ENCODE measurements around the gene BCAS1. TPM values are rescaled to one million over a fixed set of nuclear protein-coding genes. Genes with fewer than 3 reads are reported as not detected.

BCAS1 gene
- total RNA-seq, 1 donor = not detected

DNA sequence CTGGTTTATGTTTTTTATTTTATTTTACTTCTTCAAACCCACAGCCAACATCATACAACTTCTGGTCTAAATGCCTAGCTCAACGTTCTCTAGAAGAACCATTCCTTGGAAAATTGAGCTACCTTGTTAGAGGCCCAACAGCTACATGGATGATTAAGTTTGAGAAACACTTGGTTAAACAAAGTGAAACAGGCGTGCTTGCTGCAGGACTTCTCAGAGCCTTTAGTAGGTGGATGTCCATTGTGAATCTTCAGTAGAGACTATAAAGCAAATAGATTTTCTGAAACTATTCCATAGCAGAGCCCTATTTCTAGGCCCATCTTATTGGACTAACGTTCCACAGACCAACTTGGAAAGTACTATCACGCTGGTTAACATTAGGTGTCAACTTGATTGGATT lies 51.3 kb downstream of the BCAS1 start:
- no peaks in the 10 kb centered on the region for H3K27me3 ChIP-seq (ENCODE audit: insufficient read depth, low read length)
- TF ChIP-seq, protein P1, sequence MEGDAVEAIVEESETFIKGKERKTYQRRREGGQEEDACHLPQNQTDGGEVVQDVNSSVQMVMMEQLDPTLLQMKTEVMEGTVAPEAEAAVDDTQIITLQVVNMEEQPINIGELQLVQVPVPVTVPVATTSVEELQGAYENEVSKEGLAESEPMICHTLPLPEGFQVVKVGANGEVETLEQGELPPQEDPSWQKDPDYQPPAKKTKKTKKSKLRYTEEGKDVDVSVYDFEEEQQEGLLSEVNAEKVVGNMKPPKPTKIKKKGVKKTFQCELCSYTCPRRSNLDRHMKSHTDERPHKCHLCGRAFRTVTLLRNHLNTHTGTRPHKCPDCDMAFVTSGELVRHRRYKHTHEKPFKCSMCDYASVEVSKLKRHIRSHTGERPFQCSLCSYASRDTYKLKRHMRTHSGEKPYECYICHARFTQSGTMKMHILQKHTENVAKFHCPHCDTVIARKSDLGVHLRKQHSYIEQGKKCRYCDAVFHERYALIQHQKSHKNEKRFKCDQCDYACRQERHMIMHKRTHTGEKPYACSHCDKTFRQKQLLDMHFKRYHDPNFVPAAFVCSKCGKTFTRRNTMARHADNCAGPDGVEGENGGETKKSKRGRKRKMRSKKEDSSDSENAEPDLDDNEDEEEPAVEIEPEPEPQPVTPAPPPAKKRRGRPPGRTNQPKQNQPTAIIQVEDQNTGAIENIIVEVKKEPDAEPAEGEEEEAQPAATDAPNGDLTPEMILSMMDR (IDR thresholded peaks at IDR 0.05; ENCODE audit: extremely low read depth, low read depth, low read length) = no peak
- no peaks in the 10 kb centered on the region for H3K4me1 ChIP-seq (ENCODE audit: insufficient read depth, low read length)
- no peak overlapping the region for H3K4me2 ChIP-seq (ENCODE audit: insufficient read depth, low read length)
- no peaks in the 10 kb centered on the region for H3K79me2 ChIP-seq (ENCODE audit: insufficient read depth, low read length)
- H2AFZ ChIP-seq (ENCODE audit: low read length) = no peak overlapping the region
- no peak overlapping the region for H3K27ac ChIP-seq (ENCODE audit: low read depth, low read length)
- no peak overlapping the region for H3K4me3 ChIP-seq (ENCODE audit: insufficient read depth, low read length)
- H3K9me3 ChIP-seq (ENCODE audit: low read depth, low read length) = no peaks in the 10 kb centered on the region
- DNase-seq (ENCODE audit: insufficient read length, low spot score, missing footprints) = no peak
- H3K36me3 ChIP-seq (ENCODE audit: insufficient read depth, low read length) = no peaks in the 10 kb centered on the region
- no peaks in the 10 kb centered on the region for H4K20me1 ChIP-seq (ENCODE audit: insufficient read depth, low read length)

DNA sequence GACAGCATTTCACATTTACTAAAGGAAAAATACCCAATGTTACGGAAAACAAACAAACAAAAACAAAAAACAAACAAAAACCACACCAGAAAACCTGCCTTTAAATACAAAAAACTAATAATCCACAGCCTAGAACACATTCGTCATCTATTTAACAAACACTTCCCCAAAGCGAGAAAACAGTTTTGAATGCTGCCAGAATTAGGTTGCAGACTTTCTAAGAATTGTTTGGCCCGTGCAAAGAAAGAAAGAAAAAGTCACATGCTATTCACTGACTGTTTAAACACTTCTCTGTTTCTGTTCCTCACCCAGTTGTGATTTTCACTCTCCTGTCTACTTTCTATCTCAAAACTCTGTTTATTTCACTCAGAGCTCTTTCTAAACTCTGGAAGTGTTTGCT lies 52.5 kb downstream of the BCAS1 start:
- Histone ChIP-seq H3K79me2 (ENCODE audit: insufficient read depth, low read length) (no peaks in the 10 kb centered on the region), H3K27ac (ENCODE audit: low read depth, low read length) (no peak overlapping the region), H3K9me3 (ENCODE audit: low read depth, low read length) (no peaks in the 10 kb centered on the region), H3K4me2 (ENCODE audit: insufficient read depth, low read length) (no peak overlapping the region), H2AFZ (ENCODE audit: low read length) (no peak overlapping the region), H3K27me3 (ENCODE audit: insufficient read depth, low read length) (no peaks in the 10 kb centered on the region), H3K4me1 (ENCODE audit: insufficient read depth, low read length) (no peaks in the 10 kb centered on the region), H4K20me1 (ENCODE audit: insufficient read depth, low read length) (no peaks in the 10 kb centered on the region), H3K4me3 (ENCODE audit: insufficient read depth, low read length) (no peak overlapping the region), H3K36me3 (ENCODE audit: insufficient read depth, low read length) (no peaks in the 10 kb centered on the region)
- TF ChIP-seq, protein P1 (IDR thresholded peaks at IDR 0.05; ENCODE audit: extremely low read depth, low read depth, low read length) = no peak
- peak; percentile 21 for DNase-seq (ENCODE audit: insufficient read length, low spot score, missing footprints)

DNA sequence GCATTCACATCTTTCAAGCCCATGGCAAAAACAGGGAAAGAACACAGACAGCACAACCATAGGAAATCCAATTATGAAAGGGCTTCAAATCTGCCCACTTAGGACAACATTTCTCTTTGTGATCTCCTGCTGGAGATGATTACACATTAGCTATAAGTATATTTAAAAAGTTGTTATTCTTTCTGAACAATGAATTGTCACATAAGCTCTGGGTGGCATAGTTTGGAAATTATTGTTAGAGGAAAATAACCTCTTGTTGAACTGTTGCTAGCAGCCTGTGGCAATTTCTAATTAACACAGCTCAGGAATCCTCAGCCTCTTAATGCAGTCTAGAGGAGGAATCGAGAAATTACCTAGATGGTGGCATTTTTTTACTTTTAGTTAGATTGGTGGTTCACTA lies 54.9 kb downstream of the BCAS1 start:
- Histone ChIP-seq H3K36me3 (ENCODE audit: insufficient read depth, low read length) (no peaks in the 10 kb centered on the region), H2AFZ (ENCODE audit: low read length) (no peak overlapping the region), H3K4me1 (ENCODE audit: insufficient read depth, low read length) (no peaks in the 10 kb centered on the region), H3K4me2 (ENCODE audit: insufficient read depth, low read length) (no peak overlapping the region), H3K4me3 (ENCODE audit: insufficient read depth, low read length) (no peak overlapping the region), H3K27ac (ENCODE audit: low read depth, low read length) (no peak overlapping the region), H3K27me3 (ENCODE audit: insufficient read depth, low read length) (no peaks in the 10 kb centered on the region), H3K79me2 (ENCODE audit: insufficient read depth, low read length) (no peaks in the 10 kb centered on the region), H3K9me3 (ENCODE audit: low read depth, low read length) (no peaks in the 10 kb centered on the region), H4K20me1 (ENCODE audit: insufficient read depth, low read length) (no peaks in the 10 kb centered on the region)
- TF ChIP-seq, protein P1 (IDR thresholded peaks at IDR 0.05; ENCODE audit: extremely low read depth, low read depth, low read length) = no peak
- DNase-seq (ENCODE audit: insufficient read length, low spot score, missing footprints) = no peak

DNA sequence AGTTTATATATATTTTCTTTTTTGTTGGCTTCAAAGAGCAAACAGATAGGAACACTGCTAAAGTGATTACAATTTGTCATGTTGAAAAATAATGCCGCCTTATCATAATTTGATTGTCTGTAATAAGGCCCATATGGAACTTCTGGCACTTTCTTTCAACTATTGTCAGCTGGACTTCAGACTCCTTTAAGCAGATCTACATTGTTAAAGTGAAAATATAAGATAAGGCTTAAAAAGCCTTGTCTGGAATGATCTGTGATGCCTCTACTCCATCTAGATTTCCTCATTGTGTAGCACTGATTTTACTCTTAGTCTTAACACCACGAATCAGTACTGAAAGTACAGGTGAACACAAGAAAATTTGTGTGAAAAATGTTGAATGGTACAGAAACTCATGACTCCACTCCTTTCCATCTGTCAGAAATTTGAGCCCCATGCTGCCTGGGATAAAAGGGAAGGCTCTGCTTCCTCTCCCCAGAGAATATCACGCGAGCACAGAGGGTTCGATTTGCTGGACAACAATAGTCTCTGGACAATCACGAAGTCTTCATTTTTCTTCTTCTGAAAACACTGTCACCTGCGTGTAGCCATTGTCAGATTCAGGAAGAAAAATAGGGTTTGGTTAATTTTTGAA lies 56.0 kb downstream of the BCAS1 start:
- TF ChIP-seq, protein P1 (IDR thresholded peaks at IDR 0.05; ENCODE audit: extremely low read depth, low read depth, low read length) = no peak
- no peak for DNase-seq (ENCODE audit: insufficient read length, low spot score, missing footprints)
- Histone ChIP-seq H4K20me1 (ENCODE audit: insufficient read depth, low read length) (no peaks in the 10 kb centered on the region), H3K4me2 (ENCODE audit: insufficient read depth, low read length) (no peak overlapping the region), H3K4me3 (ENCODE audit: insufficient read depth, low read length) (no peak overlapping the region), H2AFZ (ENCODE audit: low read length) (no peak overlapping the region), H3K27ac (ENCODE audit: low read depth, low read length) (no peak overlapping the region), H3K36me3 (ENCODE audit: insufficient read depth, low read length) (no peaks in the 10 kb centered on the region), H3K27me3 (ENCODE audit: insufficient read depth, low read length) (no peaks in the 10 kb centered on the region), H3K9me3 (ENCODE audit: low read depth, low read length) (no peaks in the 10 kb centered on the region), H3K79me2 (ENCODE audit: insufficient read depth, low read length) (no peaks in the 10 kb centered on the region), H3K4me1 (ENCODE audit: insufficient read depth, low read length) (no peaks in the 10 kb centered on the region)

Measured in osteoblast (primary cell).